Stimulated activated CD8-positive, alpha-beta memory T cell treated with anti-CD3 and anti-CD28 coated beads, Interleukin-7, amount 100 ng/mL, for 48 hours (primary cell): ENCODE measurements around the gene TNK1.

Experiments used
- DNase-seq, 2 donors: peaks; one replicate each; pipeline ENCODE4 v3.0.0-alpha.2; 2020; ENCODE audit warnings: low read depth in 1 of 2; ENCODE audit errors: extremely low read depth in 1 of 2

TNK1 gene

GRCh38 chr17:7408252-7408727, 27.4 kb downstream of the TNK1 start:
- DNase-seq, result no peak

GRCh38 chr17:7408863-7409262, 28.0 kb downstream of the TNK1 start:
- DNase-seq, result no peak

- DNase-seq, result no peak
Observed at GRCh38 chr17:7409716-7410115, 28.8 kb downstream of the TNK1 start.

- DNase-seq, result no peak
Observed at GRCh38 chr17:7410634-7411426, 29.9 kb downstream of the TNK1 start.

- no peak for DNase-seq
Observed at GRCh38 chr17:7411427-7411750, 30.5 kb downstream of the TNK1 start.

GRCh38 chr17:7413346-7413985, 32.6 kb downstream of the TNK1 start:
- DNase-seq, result no peak

GRCh38 chr17:7414837-7415236, 33.9 kb downstream of the TNK1 start:
- no peak for DNase-seq

- DNase-seq, result no peak
Observed at GRCh38 chr17:7415784-7416183, 34.9 kb downstream of the TNK1 start.

- no peak for DNase-seq
Observed at GRCh38 chr17:7416323-7416722, 35.4 kb downstream of the TNK1 start.

GRCh38 chr17:7417056-7417655, 36.3 kb downstream of the TNK1 start:
- no peak for DNase-seq

- DNase-seq, result no peak
Observed at GRCh38 chr17:7418472-7419152, 37.7 kb downstream of the TNK1 start.

GRCh38 chr17:7419819-7420610, 39.1 kb downstream of the TNK1 start, which contains the start of gene SPEM1:
Gene SPEM1, plus strand, starts transcription at chr17:7420324. Its CDS starts 61 bp downstream, at chr17:7420385.
- no peak for DNase-seq

- DNase-seq, result no peak
Observed at GRCh38 chr17:7421186-7421585, 40.3 kb downstream of the TNK1 start.

- no peak for DNase-seq
Observed at GRCh38 chr17:7423679-7424078, 42.8 kb downstream of the TNK1 start.

- DNase-seq, result no peak
Observed at GRCh38 chr17:7425316-7425715, 44.4 kb downstream of the TNK1 start, which contains the start of gene SPEM2. Gene SPEM2, plus strand, starts transcription at chr17:7425616. Its CDS starts 73 bp downstream, at chr17:7425689.

GRCh38 chr17:7425756-7426155, 44.9 kb downstream of the TNK1 start:
- DNase-seq, result no peak

- no peak for DNase-seq
Observed at GRCh38 chr17:7426203-7426863, 45.4 kb downstream of the TNK1 start.

GRCh38 chr17:7426896-7427489, 46.1 kb downstream of the TNK1 start:
- DNase-seq, result no peak

- DNase-seq, result no peak
Observed at GRCh38 chr17:7427549-7427948, 46.7 kb downstream of the TNK1 start.

- DNase-seq, result no peak
Observed at GRCh38 chr17:7428557-7428956, 47.7 kb downstream of the TNK1 start, which contains the start of gene SPEM3. Gene SPEM3, plus strand, starts transcription at chr17:7428857. Its CDS starts 46 bp downstream, at chr17:7428903.
